Erythroblast (primary cell): ENCODE results near the gene BBIP1.
"Not testable (repeated sequence)": the region's sequence is repeated elsewhere in the genome, so short reads cannot be mapped to it uniquely, and the experiment has no call there.

ENCODE experiments used
- DNase-seq, 2 experiments: peaks; one replicate each; lab custom pipeline; 2025; lab: John Stamatoyannopoulos, UW
- GATA1 ChIP-seq: IDR thresholded peaks from 2 replicates; pipeline ENCODE4 v1.6.1; 2011; ENCODE audit warnings: low read depth, mild to moderate bottlenecking, control low read depth, low read length, moderate library complexity
- POLR2A ChIP-seq: IDR thresholded peaks from 2 replicates; pipeline ENCODE4 v1.6.1; 2011; ENCODE audit warnings: mild to moderate bottlenecking, low read length

Gene BBIP1

GRCh38 chr10:110944792-110945396, 25.9 kb upstream of the BBIP1 start:
- no peak for TF ChIP-seq POLR2A
- no peak for TF ChIP-seq GATA1
- DNase-seq: no peak

- TF ChIP-seq POLR2A (no peak), GATA1 (no peak)
- no peak for DNase-seq
Measured at GRCh38 chr10:110939419-110939818, 20.4 kb upstream of the BBIP1 start.

DNA sequence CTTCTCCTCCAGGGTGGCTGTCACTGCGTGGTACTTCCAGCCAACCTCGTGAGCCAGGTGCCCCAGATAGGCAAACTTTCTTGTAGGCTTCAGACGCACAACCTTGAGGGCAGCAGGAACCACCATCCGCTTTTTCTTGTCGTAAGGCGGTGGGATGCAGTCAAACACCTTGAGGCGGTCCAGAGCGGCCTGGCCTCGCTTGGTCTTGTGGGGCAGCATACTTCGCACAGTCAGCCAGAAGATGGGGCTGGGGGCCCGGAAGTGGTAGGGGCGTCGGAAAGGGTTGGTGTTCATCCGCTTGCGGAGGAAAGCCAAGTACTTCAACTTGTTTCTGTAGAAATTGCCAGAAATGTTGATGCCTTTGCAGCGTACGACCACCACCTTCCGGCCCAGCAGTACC, 17.8 kb upstream of the BBIP1 start:
- TF ChIP-seq GATA1: no peak
- no peak for DNase-seq

- DNase-seq: no peak
- TF ChIP-seq GATA1: no peak
- TF ChIP-seq POLR2A: no peak
Measured at GRCh38 chr10:110932505-110933180, 13.7 kb upstream of the BBIP1 start.

DNA sequence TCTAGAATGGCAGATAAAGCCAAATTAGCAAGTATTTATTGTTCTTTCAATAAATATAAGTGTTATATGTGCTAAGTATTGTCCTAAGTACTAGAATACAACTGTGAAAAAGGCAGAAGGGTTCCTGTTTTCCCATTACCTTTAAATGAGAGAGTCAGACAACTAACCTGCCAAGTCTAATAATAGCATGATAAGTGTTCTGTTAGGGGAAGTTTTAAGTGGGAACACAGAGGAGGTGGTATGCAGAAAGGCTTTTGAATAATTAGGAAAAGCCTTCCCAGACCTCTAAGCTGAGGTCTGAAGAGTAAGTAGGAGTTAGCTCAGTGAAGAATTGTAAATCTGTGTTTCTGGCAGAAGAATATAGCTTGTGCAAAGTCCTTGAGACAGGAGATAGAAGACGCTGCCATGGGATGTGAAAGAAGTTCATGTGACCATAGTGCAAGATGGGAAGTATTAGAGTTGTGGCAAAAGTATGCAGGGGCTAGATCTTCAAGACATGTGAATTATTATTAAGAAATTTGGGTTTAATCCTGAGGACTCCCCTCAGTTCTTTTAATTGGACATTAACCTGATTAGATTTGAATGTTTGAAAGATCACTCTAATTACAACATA, 12.9 kb upstream of the BBIP1 start:
- TF ChIP-seq GATA1 (no peak), POLR2A (no peak)

GRCh38 chr10:110927461-110927860, 8.5 kb upstream of the BBIP1 start:
- TF ChIP-seq GATA1 (no peak), POLR2A (no peak)

More for the DNA sequence above, 12.9 kb upstream of the BBIP1 start:
- no peak for DNase-seq

DNA sequence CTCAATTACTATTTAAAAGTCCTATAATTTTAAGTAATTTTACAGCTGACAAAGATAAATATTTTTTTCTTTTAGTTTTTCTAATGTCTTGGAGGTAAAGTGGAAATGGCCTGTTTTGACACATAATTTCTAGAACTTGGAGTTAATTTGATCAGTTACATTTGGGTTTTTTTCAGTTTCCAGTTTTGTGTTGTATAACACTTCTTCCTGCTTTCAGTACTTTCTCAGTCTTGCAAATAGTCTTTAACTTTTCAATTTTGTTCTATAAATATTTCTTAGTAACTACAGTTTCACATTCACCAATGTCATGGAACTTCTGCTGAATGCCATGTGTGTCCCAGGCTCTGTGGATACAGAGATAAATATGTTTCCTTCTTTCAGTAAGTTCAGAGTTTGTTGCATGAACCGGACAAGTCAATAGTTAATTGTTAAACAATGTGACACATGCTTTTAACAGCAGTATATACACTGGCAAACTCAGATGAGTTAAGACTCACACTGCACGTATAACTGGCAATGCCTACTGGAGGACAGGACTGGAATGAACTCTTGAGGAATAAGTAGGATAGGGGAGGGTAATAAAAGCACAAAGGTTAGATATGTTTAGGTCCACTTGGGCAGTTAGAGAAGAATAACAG, 5.0 kb upstream of the BBIP1 start:
- TF ChIP-seq POLR2A: no peak
- TF ChIP-seq GATA1: no peak
- DNase-seq: no peak

More at GRCh38 chr10:110927461-110927860, 8.5 kb upstream of the BBIP1 start:
- no peak for DNase-seq

DNA sequence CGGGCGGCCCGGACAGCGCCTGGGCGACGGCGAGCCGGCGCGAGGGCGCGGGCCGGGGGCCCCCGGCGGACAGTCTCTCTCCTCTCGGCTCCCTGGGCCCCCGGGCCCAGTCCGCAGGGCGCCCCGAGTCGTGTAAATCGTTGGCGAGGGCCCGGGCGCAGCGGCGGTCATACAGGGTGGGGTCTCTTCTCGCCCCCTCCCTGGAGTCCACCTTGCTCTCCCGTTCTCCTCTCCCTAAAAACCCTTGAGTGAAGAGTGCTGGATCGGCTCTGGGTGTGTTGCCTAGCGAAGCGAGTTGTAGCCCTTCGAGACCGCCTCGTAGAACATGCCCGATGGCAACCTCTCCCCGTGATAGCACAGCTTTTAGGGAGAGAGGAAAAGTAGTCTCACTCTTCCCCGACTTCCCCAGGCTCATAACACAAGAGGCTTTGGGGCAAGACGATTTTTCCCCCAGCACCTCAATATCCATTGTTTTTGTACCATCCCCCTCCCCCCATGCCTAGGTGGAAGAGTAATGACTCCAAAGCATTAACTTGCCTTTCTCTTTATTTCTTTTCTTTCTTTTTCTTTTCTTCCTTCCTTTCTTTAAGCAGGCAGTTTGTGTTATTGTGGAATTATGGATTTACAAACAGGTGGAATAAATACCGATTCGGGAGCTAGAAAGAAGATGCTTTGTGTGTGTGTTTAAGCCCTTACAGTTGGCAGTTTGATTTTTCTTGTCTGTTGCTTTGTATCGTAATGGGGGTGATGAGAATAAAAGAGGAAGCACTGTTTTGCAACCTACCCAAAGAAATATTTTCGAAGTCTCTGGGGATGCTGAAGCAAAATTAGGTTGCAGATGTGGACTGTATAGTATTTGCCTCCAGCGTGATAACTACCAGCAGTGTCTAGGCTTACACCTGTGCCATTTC, 1.2 kb upstream of the BBIP1 start:
- DNase-seq: peak; percentile 65 to 79
- TF ChIP-seq POLR2A: no peak
- TF ChIP-seq GATA1: no peak

GRCh38 chr10:110919349-110919931, 460 bp upstream of the BBIP1 start, which contains the start of gene SHOC2:
Gene SHOC2 (plus strand): TSS chr10:110919604. CDS start chr10:110964359, 44,755 bp downstream.
- DNase-seq: peak; percentile 99
- TF ChIP-seq POLR2A: no peak
- no peak for TF ChIP-seq GATA1

- no peak for TF ChIP-seq POLR2A
- no peak for TF ChIP-seq GATA1
- DNase-seq: no peak
Measured at GRCh38 chr10:110918269-110918642, 724 bp downstream of the BBIP1 start.

GRCh38 chr10:110916554-110917346, 2.2 kb downstream of the BBIP1 start:
- no peak for TF ChIP-seq GATA1
- TF ChIP-seq POLR2A: no peak
- DNase-seq: peak in 1 of 2 experiments; percentile 31

DNA sequence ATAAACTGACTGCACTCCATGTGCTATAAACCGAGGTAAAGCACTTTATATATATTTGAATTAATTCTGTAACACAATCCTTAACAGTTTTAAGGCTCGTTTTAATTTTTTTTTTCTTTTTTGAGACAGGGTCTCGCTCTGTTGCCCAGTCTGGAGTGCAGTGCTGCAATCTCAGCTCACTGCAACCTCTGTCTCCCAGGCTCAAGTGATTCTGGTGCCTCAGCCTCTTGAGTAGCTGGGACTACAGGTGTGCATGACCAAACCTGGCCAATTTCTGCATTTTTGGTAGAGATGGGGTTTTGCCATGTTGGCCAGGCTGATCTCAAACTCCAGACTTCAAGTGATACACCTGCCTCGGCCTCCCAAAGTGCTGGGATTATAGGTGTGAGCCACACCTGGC, 3.4 kb downstream of the BBIP1 start:
- not testable (repeated sequence) for DNase-seq
